IPS-11a (cell line): ENCODE data around the gene COL4A1.

Source experiments
- H3K4me3 ChIP-seq: one replicate; pipeline ENCODE4 v1.5.1; 2013; ENCODE audit warnings: low read depth, low read length, control low read depth

COL4A1 gene

GRCh38 chr13:110341445-110342244 is 34.7 kb upstream of the COL4A1 start:
- H3K4me3 ChIP-seq: no peak overlapping the region

GRCh38 chr13:110340812-110341444 is 34.0 kb upstream of the COL4A1 start:
- H3K4me3 ChIP-seq: no peak overlapping the region

- no peak overlapping the region for H3K4me3 ChIP-seq
Observed at GRCh38 chr13:110339975-110340550, 33.1 kb upstream of the COL4A1 start.

DNA sequence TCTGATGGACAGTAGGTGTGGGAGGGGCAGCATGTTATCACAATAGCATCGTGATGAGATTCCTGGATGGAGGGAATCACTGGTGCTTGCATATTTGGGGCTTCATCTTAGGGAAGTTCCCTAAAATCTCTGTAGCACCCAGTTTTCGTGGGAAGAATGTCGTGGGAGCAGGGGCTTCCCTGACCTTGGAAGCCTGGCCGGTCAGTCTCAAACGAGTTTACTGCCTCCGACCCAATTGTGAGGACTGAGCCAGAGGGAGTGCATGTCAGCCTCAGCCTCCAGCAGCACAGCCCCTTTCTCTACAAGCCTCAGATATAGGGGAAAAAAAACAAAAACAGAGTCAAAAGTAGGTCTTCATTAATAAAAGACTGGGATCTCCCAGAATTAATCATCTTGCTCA is 32.3 kb upstream of the COL4A1 start:
- no peak overlapping the region for H3K4me3 ChIP-seq

GRCh38 chr13:110338441-110339101 is 31.6 kb upstream of the COL4A1 start:
- H3K4me3 ChIP-seq: no peak overlapping the region

GRCh38 chr13:110337247-110337646 is 30.3 kb upstream of the COL4A1 start:
- H3K4me3 ChIP-seq: no peak overlapping the region

- H3K4me3 ChIP-seq: no peak overlapping the region
Observed at GRCh38 chr13:110336681-110337080, 29.7 kb upstream of the COL4A1 start.

DNA sequence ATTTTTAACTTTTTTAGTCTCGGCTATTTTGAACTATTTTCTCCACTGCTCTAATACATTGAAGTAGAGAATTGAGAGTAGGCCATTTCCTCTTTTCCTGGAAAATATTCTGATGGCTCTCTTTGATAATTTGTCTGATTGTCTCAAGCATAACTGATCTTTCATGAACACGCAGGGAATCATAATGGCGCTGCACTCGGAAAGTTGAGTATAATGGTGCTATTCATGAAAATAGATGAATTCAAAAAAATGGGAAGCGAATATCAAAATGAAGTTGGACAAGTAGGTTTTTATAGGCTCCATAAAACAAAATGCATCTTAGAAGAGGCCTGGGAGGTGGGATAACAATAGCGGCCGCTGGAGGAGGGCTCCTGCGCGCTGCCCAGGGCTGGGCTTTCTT is 29.2 kb upstream of the COL4A1 start:
- H3K4me3 ChIP-seq: no peak overlapping the region

DNA sequence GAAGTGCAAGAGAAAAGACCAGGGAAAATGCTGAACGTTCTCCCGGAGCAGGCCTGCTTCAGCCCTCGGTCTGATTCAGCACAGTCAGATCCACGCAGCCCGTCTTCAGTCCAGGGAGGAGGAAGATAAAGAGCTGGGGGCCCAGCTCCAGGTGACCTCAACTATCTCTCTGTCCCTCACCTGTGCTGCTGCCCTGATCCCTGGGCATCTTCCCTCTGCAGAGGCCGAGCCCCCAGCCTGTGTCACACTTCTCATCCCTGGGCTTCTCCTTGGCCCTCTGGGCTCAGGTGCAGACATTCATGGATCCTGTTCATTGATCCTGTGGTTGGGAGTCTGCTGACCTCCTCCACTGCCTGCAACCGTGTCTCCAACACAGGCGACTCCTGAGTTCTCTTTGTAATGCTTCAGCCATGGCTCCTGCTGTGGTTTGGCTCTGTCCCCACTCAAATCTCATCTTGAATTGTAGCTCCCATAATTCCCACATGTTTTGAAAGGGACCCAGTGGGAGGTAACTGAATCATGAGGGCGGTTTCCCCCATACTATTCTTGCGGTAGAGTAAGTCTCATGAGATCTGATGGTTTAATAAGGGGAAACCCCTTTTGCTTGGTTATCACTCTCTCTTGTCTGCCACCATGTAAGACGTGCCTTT is 28.0 kb upstream of the COL4A1 start:
- no peak overlapping the region for H3K4me3 ChIP-seq

GRCh38 chr13:110334256-110334655 is 27.3 kb upstream of the COL4A1 start:
- H3K4me3 ChIP-seq: no peak overlapping the region

DNA sequence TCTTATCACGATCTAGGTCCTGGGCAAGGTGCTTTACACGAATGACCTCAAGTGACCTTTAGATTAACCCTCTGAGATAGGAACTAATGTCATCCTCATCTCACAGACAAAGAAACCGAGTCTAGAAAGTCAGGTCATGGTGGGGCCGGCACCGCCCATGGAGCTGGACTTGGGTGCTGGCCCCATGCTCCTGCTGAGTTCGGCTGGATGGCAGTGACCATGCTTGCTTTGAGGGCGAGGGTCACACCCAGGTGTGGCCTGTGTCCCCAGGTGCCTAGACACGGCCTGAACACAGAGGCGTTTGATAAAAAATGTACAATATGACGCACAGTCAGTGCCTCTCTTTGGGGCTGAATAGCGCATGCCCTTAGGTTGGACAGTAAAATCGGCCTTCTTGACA is 26.9 kb upstream of the COL4A1 start:
- H3K4me3 ChIP-seq: no peak overlapping the region

GRCh38 chr13:110332750-110333149 is 25.8 kb upstream of the COL4A1 start:
- H3K4me3 ChIP-seq: no peak overlapping the region

DNA sequence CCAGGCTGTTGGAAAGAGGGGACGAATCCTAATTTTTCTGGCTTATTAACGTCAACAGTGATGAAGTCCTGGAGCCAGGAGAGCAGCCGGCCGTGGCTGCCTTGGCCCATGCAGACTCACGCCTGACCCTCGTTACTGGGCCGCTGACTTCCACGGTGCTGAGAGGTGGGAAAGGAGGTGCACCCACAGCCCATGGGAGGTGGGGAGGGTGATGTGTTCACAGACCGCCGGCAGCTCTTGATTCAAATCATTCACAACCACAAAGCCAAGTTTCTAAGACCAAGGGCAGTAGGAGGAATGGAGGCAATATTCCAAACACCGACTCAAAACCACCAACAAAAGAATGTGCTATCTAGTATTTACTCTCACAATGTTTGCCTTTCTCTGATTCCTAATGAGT is 24.4 kb upstream of the COL4A1 start:
- H3K4me3 ChIP-seq: no peak overlapping the region

DNA sequence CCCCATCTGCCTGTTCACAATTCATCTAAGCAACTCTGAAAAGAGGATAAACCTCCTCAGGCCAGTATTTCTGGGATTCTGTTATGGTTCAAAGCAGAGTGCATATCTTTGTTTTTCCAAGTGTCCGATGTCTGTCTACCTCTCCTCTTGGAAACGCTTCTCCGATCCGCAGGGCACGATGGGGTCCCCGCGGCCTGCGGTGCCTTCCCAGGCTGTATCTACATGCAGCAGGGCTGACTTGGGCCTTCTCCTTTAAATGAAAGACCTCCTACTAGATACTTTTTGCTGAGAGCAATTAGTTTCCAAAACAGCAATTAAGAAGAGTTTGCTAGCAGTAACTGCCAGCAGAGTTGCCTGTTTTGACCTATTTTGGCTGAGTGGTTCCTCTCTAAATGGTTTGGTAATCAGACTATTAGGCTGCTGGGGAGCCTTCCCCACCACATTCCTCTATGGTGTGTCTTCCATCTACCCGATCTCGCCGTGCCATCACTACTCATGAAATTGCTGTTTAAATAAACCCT is 23.6 kb upstream of the COL4A1 start:
- no peak overlapping the region for H3K4me3 ChIP-seq

- no peak overlapping the region for H3K4me3 ChIP-seq
Observed at GRCh38 chr13:110329798-110330461, 23.0 kb upstream of the COL4A1 start.

DNA sequence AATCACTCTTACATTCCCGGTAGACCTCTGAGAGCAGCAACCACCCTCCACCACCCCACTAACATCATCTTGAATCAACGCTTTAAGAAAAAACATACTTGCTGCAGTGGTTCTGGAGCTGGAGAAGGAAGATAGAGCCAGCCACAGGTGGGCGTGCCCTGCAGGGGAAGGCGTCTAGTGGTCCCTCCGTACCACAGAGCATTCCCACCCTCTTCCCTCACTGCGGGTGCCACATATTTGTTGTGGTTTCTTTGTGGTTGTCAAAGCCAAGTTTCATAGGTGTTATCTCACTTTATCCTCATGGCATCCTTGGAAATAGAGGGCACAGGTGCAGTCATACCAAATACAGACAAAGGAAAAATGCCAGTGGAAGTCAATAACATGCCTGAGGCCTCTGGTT is 22.3 kb upstream of the COL4A1 start:
- H3K4me3 ChIP-seq: no peak overlapping the region

GRCh38 chr13:110328573-110328972 is 21.6 kb upstream of the COL4A1 start:
- H3K4me3 ChIP-seq: no peak overlapping the region

- H3K4me3 ChIP-seq: no peak overlapping the region
Observed at GRCh38 chr13:110327051-110327721, 20.2 kb upstream of the COL4A1 start.

DNA sequence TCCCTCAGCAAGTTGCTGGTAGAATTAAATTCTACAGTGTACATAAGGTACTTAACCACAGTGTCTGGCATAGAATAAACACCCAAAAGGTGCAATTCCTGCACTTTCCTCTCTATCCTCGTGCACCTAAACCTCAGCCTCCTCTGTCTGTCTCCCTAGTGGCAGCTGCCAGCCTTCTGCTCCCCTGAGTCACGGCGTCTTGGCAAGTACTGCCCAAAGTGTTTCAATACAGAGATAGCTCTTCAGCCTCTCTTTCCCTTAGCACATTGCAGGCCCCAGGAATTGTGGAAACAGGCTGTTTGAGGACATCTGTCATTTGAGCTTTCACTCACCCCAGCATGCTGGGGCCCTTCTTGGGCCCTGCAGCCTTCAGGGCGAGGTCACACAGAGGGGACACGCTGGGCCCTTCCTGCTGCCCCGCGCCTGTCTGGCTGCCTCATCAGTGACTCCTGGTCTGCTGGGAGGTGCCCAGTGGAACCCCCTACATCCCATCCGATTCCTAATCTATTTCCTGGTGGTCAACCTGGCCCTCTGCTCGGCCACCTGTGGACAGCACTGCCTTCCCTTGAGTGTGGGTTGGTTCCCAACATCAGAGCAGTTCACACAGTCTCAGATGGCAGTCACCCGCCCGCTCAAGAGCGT is 19.4 kb upstream of the COL4A1 start:
- no peak overlapping the region for H3K4me3 ChIP-seq
